Measurements from ENCODE around the gene CA5A.

CA5A gene

DNA sequence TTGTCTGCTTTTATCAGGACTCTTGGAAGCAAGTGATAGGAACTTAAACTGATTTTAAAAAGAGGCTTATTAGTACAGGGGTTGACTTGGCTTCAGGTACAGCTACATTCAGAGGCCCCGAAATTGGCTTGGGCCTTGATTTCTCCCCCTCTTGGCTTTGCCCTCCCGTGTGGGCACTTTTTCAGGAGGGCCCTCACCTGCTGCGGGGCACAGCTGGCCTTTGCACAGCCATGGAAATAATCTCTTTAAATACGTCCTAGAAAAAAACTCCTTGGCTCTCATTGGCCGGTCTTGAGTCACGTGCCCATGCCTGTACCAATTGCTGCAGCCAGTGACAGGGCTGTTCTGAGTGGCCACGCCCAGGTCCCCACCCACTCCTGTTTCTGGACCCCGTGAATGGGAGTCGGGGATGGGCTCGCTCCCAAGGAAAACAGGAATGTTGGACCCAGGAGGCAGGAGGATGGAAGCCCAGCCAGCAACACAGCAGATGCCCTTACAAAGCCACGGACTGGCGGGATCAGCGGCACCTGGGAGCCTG, 15.0 kb downstream of the CA5A start:
- no peak overlapping the region for H3K9ac ChIP-seq (ENCODE audit: low read length)
- no peaks in the 10 kb centered on the region for H3K9me3 ChIP-seq (ENCODE audit: insufficient read depth, low read length)
- no peak overlapping the region for H2AFZ ChIP-seq (ENCODE audit: low read depth, low read length)
- no peak overlapping the region for H3K4me3 ChIP-seq (ENCODE audit: low read length)
- H3K79me2 ChIP-seq (ENCODE audit: low read length), result no peaks in the 10 kb centered on the region
- no peaks in the 10 kb centered on the region for H4K20me1 ChIP-seq (ENCODE audit: insufficient read depth, low read length)
- peaks cover 32% of the 10 kb centered on the region for H3K27me3 ChIP-seq (ENCODE audit: low read depth, low read length)
- no peak overlapping the region for H3K4me2 ChIP-seq (ENCODE audit: low read length)
- no peaks in the 10 kb centered on the region for H3K36me3 ChIP-seq (replicated peaks; ENCODE audit: low read depth, low read length)
- TF ChIP-seq CTCF (IDR thresholded peaks at IDR 0.05; ENCODE audit: low read depth, low read length), result no peak
- TF ChIP-seq EZH2phosphoT487 (IDR thresholded peaks at IDR 0.05; ENCODE audit: low read depth), result no peak
- peaks cover 44% of the 10 kb centered on the region for H3K4me1 ChIP-seq (ENCODE audit: low read length)
- no peak overlapping the region for H3K27ac ChIP-seq (ENCODE audit: low read length)

DNA sequence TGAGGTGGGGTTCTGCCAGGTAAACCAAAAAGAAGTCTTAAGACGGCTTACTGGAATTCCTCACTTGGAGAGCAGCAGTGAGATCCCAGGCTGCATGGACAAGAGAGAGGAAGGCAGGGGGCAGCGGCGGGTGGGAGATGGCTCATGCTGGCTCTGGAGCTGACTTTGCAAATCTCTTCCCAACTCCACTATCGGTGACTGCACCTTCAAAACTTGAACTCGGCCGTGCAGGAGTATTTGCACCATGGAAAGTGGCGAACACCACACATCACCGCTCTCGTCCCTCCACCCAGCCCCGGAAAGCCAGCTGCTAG, 16.7 kb downstream of the CA5A start:
- peaks cover 27% of the 10 kb centered on the region for H3K4me1 ChIP-seq (ENCODE audit: low read length)
- no peak overlapping the region for H3K4me3 ChIP-seq (ENCODE audit: low read length)
- H3K4me2 ChIP-seq (ENCODE audit: low read length), result no peak overlapping the region
- peaks cover 32% of the 10 kb centered on the region for H3K27me3 ChIP-seq (ENCODE audit: low read depth, low read length)
- no peak overlapping the region for H3K27ac ChIP-seq (ENCODE audit: low read length)
- no peak overlapping the region for H2AFZ ChIP-seq (ENCODE audit: low read depth, low read length)
- H3K36me3 ChIP-seq (replicated peaks; ENCODE audit: low read depth, low read length), result no peaks in the 10 kb centered on the region
- H4K20me1 ChIP-seq (ENCODE audit: insufficient read depth, low read length), result no peaks in the 10 kb centered on the region
- H3K9ac ChIP-seq (ENCODE audit: low read length), result no peak overlapping the region
- no peaks in the 10 kb centered on the region for H3K9me3 ChIP-seq (ENCODE audit: insufficient read depth, low read length)
- no peaks in the 10 kb centered on the region for H3K79me2 ChIP-seq (ENCODE audit: low read length)
- TF ChIP-seq CTCF (IDR thresholded peaks at IDR 0.05; ENCODE audit: low read depth, low read length) (no peak), EZH2phosphoT487 (IDR thresholded peaks at IDR 0.05; ENCODE audit: low read depth) (no peak)

DNA sequence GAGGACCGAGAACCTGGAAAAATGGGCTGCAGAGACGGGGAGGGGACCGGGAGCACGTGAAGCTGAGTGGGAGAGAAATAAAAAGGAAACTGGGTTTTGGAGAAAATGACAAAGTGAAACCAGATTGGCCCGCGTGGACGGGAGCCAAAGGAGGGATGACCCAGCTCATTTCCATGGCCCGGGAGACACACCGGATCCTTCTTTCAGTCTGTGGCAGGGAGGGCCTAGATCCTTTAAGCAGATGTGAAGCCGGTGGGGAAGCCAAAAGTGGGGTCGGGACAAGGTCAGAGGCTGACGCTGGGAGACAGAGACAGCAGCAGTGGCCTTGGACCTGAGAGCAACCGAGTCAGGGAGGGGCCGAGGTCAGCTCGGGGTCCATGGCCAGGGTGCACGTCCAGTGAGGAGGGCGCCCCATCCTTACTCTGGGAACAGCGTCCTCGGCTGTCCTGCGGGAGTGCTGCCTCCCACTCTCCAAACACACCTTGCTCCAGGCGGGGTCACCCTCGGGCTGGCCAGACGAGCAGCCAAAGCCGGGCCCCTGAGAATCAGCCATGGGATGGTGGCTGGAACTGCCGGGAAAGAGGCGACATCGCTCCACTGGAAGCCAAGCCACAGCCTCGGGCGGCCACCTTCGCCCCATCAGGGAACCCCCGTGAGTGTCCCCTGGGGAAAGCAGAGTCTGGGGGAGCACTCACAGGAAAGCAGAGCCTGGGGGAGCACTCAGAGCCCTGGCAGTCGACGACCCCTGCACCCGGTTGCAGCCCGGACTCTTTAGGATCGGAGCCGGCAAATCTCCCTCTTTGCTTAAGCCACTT, 17.3 kb downstream of the CA5A start:
- Histone ChIP-seq H4K20me1 (ENCODE audit: insufficient read depth, low read length) (no peaks in the 10 kb centered on the region), H3K27me3 (ENCODE audit: low read depth, low read length) (peaks cover 32% of the 10 kb centered on the region), H2AFZ (ENCODE audit: low read depth, low read length) (no peak overlapping the region), H3K79me2 (ENCODE audit: low read length) (no peaks in the 10 kb centered on the region), H3K9ac (ENCODE audit: low read length) (no peak overlapping the region), H3K36me3 (replicated peaks; ENCODE audit: low read depth, low read length) (no peaks in the 10 kb centered on the region), H3K4me3 (ENCODE audit: low read length) (peak overlapping the region; percentile 15; the same call in 1 of the 2 replicates), H3K4me2 (ENCODE audit: low read length) (peak overlapping the region; percentile 41), H3K4me1 (ENCODE audit: low read length) (peaks cover 22% of the 10 kb centered on the region), H3K27ac (ENCODE audit: low read length) (no peak overlapping the region), H3K9me3 (ENCODE audit: insufficient read depth, low read length) (no peaks in the 10 kb centered on the region)
- TF ChIP-seq CTCF (IDR thresholded peaks at IDR 0.05; ENCODE audit: low read depth, low read length) (no peak), EZH2phosphoT487 (IDR thresholded peaks at IDR 0.05; ENCODE audit: low read depth) (no peak)

DNA sequence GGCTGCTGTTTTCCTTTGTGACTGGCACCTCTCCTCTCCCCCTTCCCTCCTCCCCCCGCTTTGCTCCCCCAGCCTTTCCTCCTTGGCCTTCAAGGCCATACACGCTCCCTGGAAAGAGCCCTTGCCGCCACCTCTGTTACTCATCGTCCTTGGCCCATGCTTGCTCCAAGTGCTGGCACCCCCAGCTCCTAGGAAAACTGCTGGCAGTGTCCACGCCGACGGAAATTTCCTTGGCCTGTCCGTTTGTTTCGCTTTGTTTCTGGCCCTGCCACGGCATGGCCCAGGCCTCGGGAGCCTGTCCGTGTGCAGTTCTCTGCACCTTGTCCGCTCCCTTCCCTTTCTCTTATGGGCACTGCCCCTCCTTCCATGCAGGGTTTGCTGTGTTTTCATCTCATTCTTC, 18.0 kb downstream of the CA5A start:
- TF ChIP-seq EZH2phosphoT487 (IDR thresholded peaks at IDR 0.05; ENCODE audit: low read depth), result no peak
- TF ChIP-seq CTCF (IDR thresholded peaks at IDR 0.05; ENCODE audit: low read depth, low read length), result no peak
- H3K79me2 ChIP-seq (ENCODE audit: low read length), result no peaks in the 10 kb centered on the region
- peak overlapping the region; percentile 41; the same call in 1 of the 2 replicates for H3K4me2 ChIP-seq (ENCODE audit: low read length)
- H2AFZ ChIP-seq (ENCODE audit: low read depth, low read length), result no peak overlapping the region
- H3K27me3 ChIP-seq (ENCODE audit: low read depth, low read length), result peaks cover 26% of the 10 kb centered on the region
- no peaks in the 10 kb centered on the region for H4K20me1 ChIP-seq (ENCODE audit: insufficient read depth, low read length)
- H3K4me1 ChIP-seq (ENCODE audit: low read length), result peaks cover 15% of the 10 kb centered on the region
- peak overlapping the region; percentile 15; the same call in 1 of the 2 replicates for H3K4me3 ChIP-seq (ENCODE audit: low read length)
- H3K9me3 ChIP-seq (ENCODE audit: insufficient read depth, low read length), result no peaks in the 10 kb centered on the region
- H3K27ac ChIP-seq (ENCODE audit: low read length), result no peak overlapping the region
- H3K36me3 ChIP-seq (replicated peaks; ENCODE audit: low read depth, low read length), result no peaks in the 10 kb centered on the region
- no peak overlapping the region for H3K9ac ChIP-seq (ENCODE audit: low read length)

Measured in OCI-LY3 (cell line).